DMS153 (cell line): ENCODE measurements around the gene LAMTOR1.
"Not testable (repeated sequence)": the region's sequence is repeated elsewhere in the genome, so short reads cannot be mapped to it uniquely, and the experiment has no call there.

Experiments used
- DNase-seq: peaks from one replicate; lab custom pipeline; 2025; lab: John Stamatoyannopoulos, UW

LAMTOR1 gene

GRCh38 chr11:72102946-72103753 lies at the start of gene LAMTOR1:
TSS of gene LAMTOR1 (minus strand) at chr11:72103297. CDS start at chr11:72103224, 73 bp downstream.
- peak; percentile 98 for DNase-seq

- DNase-seq = no peak
Measured at GRCh38 chr11:72150882-72151281, 47.8 kb upstream of the LAMTOR1 start.

- no peak for DNase-seq
Measured at GRCh38 chr11:72146625-72147024, 43.5 kb upstream of the LAMTOR1 start.

DNA sequence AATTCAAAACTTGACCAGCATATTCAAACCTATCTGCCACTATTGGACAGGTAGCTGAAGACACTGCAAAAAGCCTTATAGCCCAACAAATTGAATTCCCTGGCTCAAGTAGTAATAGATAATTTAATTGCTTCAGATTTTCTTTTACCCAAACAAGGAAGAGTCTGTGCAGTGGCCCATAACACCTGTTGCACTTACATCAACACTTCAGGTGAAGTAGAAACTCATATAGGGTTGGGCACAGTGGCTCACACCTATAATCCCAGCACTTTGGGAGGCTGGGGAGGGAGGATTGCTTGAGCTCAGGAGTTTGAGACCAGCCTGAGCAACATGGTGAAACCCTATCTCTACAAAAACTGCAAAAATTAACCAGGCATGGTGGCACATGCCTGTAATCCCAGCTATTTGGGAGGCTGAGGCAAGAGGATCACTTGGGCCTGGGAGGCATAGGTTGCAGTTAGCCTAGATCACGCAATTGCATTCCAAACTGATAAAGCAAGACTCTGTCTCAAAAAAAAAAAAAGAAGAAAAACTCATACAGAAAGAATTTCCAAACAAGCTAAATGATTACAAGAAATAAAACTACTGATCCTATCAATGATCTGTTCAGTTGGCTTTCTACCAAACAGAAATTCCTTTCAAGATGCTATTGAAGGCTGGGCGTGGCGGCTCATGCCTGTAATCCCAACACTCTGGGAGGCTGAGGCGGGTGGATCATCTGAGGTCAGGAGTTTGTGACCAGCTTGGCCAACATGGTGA lies 41.9 kb upstream of the LAMTOR1 start:
- no peak for DNase-seq

GRCh38 chr11:72142543-72142942 lies 39.4 kb upstream of the LAMTOR1 start:
- DNase-seq = not testable (repeated sequence)

DNA sequence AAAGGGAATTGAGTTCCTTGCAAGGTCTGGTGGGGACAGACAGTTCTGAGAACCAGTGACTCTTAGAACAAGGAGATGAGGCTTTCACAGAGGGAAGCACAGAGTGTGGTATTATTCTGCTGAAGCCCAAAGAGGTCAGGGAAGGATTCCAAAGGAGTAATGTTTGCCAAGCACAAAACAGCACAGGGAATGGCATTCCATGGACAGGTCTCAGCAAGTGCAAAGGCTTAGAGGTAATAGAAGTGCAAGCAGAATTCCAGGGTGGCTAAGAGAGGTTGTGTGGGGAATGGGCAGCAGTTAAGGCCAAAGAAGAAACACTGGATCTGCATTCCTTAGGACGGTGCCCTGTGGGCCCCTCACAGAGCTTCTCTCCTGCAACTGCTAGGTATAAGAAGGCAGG lies 39.0 kb upstream of the LAMTOR1 start:
- DNase-seq = not testable (repeated sequence)

GRCh38 chr11:72141066-72141465 lies 38.0 kb upstream of the LAMTOR1 start:
- no peak for DNase-seq

DNA sequence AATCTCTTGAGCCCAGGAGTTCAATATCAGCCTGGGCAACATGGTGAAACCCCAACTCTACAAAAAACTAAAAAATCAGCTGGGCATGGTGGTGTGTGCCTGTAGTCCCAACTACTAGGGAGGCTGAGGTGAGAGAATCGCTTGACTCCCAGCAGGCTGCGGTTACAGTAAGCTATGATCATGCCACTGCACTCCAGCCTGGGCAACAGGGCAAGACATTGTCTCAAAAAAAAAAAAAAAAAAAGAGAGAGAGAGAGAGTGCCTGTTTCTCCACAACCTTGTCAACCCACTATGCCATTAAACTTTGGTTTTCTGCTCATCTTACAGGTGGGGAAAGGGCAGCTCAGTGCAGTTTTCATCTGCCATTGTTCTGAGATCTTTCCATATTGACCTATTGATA lies 37.6 kb upstream of the LAMTOR1 start:
- DNase-seq = no peak

DNA sequence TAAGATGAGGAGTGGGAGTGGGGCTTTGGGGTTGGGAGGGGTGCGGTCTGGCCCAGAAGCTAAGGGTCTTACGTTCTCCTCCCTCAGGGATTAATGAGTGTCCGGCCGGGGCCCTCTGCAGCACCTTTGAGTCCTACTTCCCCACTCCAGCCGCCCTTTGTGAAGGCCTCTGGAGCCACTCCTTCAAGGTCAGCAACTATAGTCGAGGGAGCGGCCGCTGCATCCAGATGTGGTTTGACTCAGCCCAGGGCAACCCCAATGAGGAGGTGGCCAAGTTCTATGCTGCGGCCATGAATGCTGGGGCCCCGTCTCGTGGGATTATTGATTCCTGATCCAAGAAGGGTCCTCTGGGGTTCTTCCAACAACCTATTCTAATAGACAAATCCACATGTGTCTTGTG lies 36.4 kb upstream of the LAMTOR1 start:
- DNase-seq = no peak

DNA sequence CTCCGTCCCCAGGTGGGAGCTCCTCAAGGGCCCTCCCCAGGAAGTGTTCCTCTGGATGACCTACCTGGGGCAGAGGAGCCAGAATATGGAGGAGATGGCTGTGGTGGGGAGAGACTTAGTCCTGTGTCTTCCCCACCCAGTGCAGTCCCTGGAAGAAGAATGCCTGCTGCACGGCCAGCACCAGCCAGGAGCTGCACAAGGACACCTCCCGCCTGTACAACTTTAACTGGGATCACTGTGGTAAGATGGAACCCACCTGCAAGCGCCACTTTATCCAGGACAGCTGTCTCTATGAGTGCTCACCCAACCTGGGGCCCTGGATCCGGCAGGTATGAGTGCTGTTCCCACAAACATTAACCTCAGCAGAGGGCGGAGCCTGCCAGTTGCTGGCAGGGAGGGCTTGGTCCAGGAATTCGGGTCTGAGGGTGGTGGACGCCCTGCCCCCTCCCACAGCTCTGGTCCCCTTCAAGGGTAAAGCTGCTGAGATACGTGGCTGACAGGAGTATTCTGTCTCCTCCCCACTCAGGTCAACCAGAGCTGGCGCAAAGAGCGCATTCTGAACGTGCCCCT lies 35.8 kb upstream of the LAMTOR1 start:
- no peak for DNase-seq

DNA sequence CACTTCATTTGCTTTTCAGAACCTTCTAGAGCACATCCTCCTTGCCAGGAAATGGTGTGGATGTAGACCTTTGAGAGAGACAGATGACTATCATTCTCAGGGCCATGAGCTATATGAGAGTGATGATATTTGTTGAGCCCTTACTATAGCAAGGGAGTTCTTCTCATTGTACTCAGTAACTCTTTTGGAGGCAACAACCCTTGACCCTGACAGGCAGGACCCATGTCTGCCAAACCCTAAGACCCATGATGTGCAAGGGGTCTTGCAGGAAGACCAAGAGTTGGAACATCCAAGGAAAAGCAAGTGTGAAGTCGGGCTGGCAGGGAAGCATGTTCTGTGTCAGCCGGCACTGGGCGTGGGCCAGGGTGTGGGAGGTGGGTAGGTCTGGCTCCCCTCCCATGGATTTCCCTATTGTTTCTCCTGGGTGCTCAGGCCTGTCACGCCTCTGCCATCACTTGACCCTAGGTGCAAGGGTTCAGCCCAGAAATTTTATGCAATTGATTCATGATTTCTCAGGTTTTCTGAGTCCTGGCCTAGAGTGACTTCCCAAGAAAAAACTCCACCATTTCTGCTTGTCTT lies 33.7 kb upstream of the LAMTOR1 start:
- no peak for DNase-seq

DNA sequence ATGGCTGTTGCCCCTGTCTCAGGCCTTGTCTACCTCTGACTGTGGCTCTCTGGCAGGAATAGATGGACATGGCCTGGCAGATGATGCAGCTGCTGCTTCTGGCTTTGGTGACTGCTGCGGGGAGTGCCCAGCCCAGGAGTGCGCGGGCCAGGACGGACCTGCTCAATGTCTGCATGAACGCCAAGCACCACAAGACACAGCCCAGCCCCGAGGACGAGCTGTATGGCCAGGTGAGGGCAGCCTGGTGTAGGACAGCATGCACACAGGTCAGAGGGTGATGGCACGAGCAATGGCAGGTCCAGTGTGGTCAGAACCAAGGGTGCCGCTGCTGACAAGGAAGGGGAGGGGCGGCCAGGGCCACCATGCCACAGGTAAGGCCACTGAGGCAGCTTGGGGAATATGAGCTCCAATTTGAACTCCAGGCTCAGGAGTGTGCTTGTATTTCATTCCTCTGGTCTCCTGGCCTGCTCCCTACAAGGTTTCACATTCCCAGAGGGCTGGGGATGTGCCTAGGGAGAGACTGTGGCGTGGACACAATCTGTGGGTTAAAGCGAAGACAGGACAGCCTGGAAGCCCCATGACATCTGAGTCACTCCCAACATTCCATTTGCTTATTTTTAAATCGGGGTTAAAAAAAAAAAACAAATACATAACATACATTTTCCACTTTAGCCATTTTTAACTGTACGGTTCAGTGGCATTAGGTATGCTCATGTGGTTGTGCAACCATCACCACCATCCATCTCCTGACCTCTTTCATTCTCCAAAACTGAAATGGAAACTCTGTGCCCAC lies 33.0 kb upstream of the LAMTOR1 start:
- DNase-seq = no peak

- DNase-seq = not testable (repeated sequence)
Measured at GRCh38 chr11:72135473-72135872, 32.4 kb upstream of the LAMTOR1 start, which contains the start of gene FOLR3. TSS of gene FOLR3 (plus strand) at chr11:72135725. CDS start at chr11:72135953, 228 bp downstream.

DNA sequence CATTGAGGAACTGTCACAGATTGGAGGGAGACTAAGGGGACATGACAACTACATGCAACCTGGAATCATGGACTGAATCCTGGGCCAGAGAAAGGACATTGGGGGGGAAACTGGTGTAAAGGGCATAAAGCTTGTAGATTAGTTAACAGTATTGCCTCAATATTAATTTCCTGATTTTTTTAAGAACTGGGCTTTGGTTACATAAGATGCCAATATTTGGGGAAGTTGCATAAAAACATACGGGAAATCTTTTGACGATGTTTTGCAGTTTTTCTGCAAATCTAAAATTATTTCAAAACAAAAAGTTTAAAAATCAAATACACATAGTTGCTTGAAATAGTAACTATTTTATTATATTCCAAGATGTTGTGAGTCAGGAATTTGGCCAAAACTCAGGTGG lies 29.5 kb upstream of the LAMTOR1 start:
- no peak for DNase-seq

DNA sequence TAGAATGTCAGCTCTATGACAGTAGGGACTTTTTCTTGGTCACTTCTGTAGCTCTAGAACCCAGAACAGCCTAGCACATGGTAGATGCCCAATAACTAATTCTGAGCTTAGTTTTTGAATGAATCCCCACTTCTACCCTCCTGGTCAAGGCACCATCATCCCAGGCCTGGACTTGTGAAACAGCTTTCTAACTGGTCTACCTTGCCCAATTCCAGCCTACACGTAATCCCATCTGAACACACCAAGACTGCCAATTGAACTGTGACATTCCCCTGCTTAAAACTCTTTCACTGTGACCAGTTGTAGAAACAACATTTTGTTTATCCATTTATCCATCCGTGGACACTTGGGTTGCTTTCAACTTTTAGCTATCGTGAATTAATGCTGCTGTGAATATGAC lies 26.3 kb upstream of the LAMTOR1 start:
- DNase-seq = no peak

GRCh38 chr11:72127923-72128322 lies 24.8 kb upstream of the LAMTOR1 start:
- DNase-seq = no peak

DNA sequence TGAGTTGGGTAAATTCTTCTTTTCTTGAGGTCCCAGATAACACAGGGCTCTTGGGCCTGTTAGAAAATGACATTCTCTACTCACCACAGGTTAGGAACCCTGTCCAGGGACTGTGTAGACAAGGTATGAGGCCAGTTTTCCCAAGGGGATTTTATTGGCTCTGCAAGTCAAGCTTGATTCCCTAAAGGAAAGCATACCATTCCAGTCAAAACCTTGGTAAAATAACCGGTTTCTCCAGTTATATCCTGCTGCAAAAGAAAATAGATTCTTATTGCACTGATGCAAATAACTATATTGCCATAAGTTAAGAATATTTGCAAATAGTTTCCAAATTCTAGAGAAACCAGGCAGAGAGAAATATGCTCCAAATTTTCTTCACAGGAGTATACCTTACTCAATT lies 22.9 kb upstream of the LAMTOR1 start:
- no peak for DNase-seq

GRCh38 chr11:72124046-72124445 lies 20.9 kb upstream of the LAMTOR1 start:
- no peak for DNase-seq

DNA sequence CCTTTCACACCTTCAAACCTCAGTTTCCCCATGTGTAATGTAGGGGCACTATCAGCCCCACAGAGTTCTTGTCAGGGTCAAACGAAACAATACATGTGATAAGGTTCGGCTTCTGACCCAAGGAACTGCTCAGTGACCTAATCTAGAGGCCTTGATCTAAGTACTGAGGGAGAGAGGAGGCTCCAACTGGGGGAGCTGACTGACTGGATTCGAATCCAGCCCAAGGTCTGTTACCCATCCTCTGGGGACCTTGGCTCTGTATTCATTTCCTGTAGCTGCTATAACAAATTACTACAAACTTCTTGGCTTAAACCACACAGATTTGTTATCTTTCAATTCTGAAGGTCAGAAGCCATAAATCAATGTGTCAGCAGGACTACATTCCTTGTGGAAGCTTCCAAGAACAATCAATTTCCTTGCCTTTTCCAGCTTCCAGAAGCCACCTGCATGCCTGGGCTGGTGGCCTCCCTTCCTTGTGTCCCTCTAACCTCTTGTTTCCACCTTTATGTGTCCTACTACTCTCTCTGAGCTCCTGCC lies 20.1 kb upstream of the LAMTOR1 start:
- DNase-seq = no peak

GRCh38 chr11:72122607-72123006 lies 19.5 kb upstream of the LAMTOR1 start:
- no peak for DNase-seq

DNA sequence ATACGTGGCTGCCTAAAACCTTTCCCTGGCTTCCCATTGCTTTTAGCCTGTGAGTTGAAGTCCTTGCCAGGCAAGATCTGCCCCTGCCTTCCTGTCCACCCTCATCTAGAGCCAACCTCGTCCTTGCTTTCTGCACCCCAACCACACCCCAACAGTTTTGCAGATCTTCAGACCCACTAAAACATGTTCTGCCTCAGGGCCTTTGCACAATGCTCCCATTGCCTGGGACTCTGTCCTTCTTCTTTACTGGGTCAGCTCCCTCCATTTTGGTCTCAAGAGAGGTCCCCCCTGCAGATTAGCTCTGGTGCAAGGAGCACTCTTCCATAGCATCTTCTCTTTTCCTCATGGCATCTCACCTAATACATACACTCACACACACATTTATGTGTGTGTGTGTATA lies 17.8 kb upstream of the LAMTOR1 start:
- DNase-seq = no peak
